Mammary epithelial cell (primary cell): ENCODE measurements around the gene FOXN3.

ENCODE experiments used
- CTCF ChIP-seq, 2 donors: IDR thresholded peaks in 1 of 2; conservative IDR thresholded peaks in 1 of 2; 2 replicates each; pipeline ENCODE4 v1.5.1; 2011 to 2012; ENCODE audit warnings: inconsistent platforms in 2 of 2, low read length in 2 of 2, mild to moderate bottlenecking in 2 of 2, control low read depth in 1 of 2, low read depth in 1 of 2; ENCODE audit not compliant: insufficient read depth in 1 of 2; ENCODE audit errors: extremely low read depth in 1 of 2
- EZH2 ChIP-seq: IDR thresholded peaks from 2 replicates; pipeline ENCODE4 v1.6.1; 2012; ENCODE audit warnings: low read length, inconsistent platforms, borderline replicate concordance

- no peak for TF ChIP-seq CTCF (conservative IDR thresholded peaks at IDR 0.05 in 1 of 2, IDR thresholded peaks at IDR 0.05 in 1 of 2; ENCODE audit: extremely low read depth in 1 of 2, insufficient read depth in 1 of 2, low read depth in 1 of 2, low read length in 2 of 2)
- no peak for TF ChIP-seq EZH2
Measured at GRCh38 chr14:89356496-89356895, 60.5 kb downstream of the FOXN3 start.
